ENCODE measurements around the gene PACS2. TPM values are rescaled to one million over a fixed set of nuclear protein-coding genes. Genes with fewer than 3 reads are reported as not detected.

PACS2 gene
- polyA plus RNA-seq, 1 donor = 88.1 TPM

DNA sequence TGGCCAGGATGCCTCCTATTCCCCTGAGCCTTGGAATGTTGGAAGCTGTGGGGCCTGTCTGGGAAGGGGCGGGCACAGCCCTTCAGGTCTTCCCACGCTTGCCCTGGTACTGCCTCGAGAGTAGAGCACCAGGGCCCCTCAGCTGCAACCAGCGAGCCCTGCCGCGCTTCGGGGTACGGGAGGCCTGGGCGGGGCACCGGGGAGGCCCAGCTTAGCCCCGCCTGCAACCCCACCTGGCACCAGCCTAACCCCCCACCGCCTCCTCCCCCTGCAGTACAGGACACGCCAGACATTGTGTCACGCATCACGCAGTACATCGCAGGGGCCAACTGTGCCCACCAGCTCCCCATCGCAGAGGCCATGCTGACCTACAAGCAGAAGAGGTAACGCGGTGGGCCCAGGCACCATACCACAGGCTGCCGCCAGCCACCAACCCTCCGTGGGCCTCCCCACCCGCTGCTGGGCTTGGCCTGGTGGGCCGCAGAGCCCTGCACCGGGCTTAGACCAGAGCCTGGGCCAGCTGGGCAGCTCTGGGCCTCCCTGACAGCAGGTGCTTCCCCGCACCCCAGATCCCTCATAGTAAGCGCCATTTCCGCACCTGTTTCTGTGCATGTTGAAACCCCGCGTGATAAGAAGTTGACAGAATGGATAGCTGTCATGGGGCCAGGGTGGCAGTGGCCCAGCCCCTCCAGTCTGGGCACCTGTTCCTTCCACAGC, 70.2 kb downstream of the PACS2 start:
- no peak for DNase-seq (ENCODE audit: low read depth)

DNA sequence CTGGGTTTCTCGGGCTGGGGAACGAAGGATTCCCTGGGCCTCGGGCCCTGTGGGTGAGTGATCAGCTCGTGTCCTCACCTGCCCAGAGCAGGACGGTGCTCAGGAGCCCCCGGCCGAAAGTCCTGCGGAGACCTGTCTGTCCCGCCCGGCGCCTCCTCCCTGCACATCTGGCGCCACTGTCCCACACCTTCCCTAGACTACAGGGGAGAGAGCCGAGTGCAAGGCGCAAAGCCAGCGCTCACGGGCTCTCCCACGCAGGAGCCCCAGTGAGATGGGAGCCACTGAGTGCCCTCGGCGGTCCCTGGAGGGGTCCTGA, 70.7 kb downstream of the PACS2 start:
- no peak for DNase-seq (ENCODE audit: low read depth)

DNA sequence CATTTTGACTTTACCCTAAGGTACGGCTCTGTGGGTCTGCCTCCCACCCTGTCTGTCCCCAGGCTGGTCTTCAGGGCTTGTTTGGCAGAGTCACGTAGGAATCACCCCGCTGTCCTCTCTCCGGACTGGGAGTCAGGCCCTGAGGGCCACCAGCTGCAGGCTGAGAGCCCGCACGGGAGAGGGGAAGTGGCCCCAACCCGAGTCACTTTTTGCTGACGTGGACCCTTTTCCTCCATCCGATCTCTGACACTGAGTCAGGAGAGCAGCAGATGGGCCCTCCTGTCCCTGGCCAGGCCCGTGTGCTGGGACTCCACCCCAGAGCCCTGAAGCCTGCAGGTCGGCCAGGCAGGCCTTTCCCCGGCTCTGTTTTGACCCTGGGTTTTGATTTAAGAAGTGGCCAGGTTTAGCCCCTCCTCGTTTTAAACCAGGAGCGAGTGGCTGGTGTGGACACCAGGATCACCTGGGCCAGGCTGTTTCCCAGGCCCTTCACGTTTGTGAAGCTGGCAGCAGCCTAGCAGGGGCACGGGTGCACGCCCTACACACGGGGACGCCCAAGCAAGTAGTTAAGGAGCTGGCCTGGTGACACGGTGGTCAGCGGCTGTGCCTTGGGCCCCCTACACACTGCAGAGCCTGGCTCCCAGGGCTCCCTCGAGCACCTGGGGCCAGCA, 71.3 kb downstream of the PACS2 start:
- no peak for DNase-seq (ENCODE audit: low read depth)

DNA sequence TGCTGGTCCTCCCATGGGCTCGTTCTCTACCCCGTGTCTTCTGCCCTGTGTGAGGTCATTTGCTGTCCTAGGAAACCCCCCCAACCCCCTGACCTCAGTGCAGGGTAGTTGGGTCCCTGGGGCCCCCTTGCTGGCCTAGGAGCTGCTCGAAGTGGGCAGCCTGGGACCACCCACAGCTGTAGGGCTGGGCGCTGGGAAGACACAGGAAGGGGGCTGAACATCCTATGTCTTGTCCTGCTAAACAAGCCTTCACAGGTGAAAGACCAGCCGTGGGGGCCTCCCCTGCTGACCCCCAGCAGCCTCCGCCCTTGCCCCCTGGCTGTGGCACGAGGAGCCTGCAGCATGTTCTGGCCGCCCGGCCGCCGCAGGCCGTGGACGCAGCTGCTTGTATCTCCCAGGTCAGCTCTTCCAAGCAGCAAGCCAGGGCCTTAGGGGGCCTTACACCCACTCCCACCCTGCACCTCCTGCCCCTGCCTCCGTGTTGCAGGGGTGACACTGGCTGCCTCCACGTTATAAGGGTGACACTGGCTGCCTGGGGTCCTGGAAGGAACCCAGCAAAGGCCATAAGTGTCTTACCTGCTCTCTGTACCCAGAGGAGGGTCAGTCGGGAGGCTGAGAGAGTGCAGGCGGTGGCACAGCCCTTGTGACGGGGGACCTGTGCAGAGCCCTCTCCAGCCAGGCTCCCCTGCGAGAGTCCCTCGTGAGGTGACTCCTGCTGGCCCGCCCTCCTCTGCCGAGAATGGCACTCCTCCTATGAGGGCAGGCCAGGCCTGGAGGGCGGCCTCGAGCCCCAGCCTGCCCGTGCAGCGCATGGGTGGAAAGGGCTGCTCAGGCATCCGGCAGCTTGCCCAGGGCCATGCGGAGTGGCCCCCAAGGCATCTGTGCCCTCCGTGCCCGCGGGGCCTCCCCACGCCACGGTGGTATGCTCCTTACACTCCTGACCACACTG, 72.3 kb downstream of the PACS2 start:
- DNase-seq (ENCODE audit: low read depth) = no peak

DNA sequence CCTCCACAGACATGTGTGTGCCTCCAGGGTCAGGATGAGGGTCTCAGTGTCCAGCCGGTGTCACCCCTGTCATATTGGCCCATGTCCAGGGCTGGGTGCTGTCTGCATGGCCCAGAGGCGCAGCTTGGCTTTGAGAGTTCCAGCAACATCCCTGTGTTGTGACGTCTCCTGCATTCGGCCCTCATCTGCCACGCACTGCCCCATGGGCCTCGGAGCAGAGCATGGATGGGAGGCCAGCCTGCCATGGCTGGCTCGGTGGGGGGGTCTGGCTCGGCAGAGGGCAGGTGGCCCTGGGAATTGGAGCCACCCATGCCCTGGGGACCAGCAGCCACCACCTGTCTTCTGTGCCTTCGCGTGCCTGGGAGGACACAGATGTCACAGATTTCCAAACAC, 73.0 kb downstream of the PACS2 start:
- no peak for DNase-seq (ENCODE audit: low read depth)

DNA sequence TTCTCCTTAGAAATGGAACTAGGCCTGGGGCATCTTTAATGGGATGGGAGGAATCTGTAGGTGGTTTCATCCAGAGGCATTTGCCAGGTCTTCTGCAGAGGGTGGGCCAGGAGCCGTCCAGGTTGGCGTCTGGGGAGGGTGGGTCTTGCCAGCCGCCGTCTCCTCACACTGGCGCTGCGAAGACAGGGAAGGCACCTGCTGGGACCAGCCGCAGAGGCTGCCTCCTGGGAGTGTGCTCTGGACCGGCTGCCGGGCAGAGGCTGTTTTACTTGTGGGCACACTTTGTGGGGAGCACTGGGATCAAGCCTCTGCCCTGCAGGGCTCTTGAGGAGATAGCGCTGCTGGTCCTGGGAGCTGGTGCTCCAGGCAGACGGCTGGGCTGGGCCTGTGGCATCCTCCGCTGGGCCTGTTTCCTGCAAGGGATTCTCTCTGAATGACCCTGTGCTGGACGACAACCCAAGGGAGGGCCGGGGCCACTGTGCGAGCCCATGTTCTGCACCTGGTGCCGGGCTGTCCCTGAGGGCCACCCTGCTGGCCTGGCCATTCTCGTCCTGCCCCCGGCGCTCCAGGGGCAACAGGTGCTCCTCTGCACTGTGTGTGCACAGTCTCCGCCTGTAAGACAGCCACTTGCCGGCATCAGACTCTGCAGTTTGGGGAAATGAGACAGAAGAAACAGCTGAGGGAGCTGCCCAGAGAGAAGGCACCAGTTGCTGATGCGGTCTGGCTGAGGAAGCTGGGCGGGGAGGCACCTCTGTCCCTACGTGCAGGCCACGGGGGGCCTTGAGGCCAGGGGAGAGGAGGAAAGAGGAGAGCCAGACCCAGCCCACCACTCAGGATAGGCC, 73.8 kb downstream of the PACS2 start:
- no peak for DNase-seq (ENCODE audit: low read depth)

DNA sequence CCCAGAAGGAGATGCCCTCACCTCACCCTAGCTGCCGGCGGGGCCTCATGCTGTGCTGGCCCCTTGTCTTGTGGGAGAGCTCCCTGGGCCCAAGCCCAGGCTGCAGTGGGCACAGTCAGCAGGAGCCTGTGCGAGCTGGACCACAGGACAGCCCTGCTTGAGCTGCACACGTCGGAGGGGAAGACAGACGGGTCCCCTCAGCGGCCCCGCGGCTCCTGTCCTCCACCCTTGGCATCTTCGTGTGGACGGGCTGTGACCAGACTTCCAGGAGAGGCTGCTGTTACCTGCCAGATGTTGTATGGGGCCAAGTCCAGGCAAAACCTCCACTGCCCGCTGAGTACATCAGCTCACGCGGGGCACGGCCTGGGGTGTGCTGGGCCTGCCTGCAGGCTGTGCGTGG, 74.4 kb downstream of the PACS2 start:
- DNase-seq (ENCODE audit: low read depth) = no peak

DNA sequence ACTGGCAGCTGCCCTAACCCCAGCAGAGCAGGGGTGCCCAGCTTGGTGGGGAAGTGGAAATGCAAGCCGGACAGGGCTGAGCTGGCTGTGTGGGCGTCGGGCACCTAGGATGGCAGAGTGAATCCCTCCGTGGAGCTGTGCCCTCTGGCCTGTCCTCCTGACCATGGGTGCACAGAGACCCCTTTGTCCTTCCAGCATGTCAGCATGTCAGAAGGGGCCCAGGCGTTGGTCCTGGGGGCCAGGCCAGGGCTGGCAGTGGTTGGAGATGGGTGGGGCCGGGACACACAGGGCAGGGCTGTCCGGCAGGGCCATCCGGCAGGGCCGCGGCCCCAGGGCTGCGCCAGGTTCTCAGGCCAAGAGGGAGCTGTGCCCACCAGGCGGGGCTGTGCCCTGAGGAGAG, 75.0 kb downstream of the PACS2 start:
- no peak for DNase-seq (ENCODE audit: low read depth)

DNA sequence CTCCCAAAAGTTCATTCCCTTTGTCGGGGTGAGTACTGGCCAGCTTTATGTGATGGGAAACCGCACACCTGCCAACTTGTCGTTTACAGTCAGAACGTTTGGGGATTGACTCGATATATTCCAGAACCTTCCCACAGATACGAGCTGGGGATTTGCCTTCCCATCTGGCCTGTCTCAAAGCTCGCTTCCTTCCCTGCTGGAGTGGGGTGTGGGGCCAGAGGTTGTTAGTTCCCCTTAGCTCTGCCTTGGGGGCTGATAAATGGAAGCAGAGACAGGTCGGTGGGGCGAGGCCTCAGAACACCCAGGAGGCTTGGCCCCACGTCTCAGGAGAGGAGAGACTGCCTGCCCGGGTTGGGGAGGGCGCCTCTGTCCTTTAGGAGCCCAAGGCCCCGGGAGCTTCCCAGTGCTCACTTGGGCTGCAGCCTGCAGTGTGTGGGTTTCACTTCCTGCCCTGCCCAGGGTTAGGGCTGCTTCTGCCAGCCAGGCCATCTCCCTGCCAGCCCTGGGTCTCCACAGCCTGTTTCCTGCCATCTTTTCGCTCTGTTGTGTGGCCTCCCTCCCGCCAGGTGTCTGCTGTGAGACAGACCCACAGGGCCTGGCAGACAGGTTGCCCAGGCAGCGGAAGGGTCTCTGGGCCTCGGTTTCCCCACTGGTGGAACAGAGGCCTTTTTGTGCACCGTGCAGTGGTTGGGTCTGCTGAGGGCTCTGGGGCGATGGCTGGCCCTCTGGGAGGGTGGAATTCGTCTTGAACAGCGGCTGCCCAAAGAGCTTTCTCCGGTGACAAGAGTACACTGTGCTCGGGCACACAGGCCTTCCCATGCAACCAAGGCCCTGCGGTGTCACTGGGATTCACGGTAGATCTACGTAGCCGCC, 75.7 kb downstream of the PACS2 start:
- DNase-seq (ENCODE audit: low read depth) = no peak

DNA sequence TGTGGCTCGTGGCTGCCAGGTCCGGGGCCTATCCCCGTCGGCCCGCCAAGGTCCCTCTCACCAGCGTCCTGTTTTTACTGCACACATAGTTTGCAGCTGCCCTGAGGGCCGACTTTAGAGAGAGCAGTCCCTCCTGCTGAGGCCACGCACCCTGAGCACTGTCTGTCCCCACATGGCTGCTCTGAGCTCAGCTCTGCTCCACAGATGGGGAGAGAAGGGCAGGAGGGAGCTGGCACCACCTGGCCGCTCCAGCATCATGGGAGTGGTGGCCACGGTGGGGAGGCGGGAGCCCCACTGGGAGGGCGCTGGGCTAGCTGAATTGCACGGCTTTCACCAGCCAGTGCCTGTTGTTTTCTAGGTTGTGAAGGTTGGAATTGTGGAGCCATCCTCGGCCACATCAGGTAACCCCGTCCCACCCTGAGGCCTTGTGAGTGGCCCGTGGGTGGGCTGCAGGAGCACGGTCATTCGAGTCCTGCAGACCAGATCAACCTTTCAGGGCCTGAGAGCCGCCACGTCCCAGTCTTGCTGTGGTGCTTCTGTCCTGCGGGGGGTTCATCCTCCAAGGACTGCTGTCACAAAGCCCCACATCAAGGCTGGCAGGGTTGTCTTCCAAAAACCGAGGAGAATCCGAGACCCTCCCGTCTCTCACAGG, 76.4 kb downstream of the PACS2 start:
- no peak for DNase-seq (ENCODE audit: low read depth)

DNA sequence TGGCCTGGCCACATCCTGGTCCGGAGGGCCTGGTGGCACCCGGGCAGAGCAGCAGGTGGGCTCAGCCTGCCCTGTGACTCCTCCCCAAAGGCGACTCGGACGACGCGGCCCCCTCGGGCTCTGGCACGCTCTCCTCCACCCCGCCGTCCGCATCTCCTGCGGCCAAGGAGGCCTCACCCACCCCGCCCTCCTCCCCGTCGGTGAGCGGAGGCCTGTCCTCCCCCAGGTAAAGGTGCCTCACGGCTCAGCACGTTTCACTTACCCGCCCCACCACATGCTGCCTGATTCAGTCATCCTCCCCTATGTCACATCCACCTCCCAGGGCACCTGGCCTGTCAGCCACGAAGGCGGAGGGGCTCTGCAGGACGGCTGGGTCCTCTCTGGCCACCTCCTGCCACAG, 77.0 kb downstream of the PACS2 start:
- DNase-seq (ENCODE audit: low read depth) = no peak

DNA sequence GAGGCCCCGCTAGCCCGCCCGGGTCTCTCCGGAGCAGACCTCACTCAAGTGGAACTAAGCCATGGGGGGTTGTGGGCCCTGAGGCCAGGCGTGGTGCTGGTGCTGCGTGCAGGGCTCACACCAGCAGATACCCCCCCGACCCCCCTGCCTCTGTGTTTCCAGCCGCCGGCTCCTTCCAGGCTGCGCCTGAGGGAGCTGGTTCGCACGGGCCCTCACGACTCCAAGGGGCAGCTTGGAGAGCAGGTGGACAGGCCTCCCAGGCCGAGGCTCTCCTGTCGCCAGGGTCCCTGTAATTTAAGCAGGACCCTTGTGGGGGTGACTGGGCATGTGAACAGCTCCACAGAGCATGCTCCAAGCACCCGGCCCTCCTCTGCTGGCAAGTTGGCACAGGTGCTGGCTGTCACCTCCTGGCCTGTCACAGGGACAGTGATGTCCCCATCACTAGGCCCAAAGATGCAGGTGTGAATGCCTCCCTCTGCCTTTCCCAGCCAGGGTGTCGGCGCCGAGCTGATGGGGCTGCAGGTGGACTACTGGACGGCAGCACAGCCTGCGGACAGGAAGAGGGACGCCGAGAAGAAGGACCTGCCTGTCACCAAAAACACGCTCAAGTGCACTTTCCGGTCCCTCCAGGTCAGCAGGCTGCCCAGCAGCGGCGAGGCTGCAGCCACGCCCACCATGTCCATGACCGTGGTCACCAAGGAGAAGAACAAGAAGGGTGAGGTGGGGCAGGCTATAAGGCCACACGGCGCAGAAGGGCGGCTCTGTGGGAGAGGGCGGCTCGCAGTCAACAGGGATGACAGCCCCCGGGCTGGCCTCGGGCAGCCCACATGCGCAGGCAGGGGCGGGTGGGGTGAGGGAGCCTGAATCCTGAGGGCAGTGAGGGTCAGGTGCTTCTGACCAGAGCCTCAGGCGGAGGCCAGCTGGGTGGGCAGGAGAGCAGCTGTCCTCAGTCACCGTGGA, 77.9 kb downstream of the PACS2 start:
- no peak for DNase-seq (ENCODE audit: low read depth)

DNA sequence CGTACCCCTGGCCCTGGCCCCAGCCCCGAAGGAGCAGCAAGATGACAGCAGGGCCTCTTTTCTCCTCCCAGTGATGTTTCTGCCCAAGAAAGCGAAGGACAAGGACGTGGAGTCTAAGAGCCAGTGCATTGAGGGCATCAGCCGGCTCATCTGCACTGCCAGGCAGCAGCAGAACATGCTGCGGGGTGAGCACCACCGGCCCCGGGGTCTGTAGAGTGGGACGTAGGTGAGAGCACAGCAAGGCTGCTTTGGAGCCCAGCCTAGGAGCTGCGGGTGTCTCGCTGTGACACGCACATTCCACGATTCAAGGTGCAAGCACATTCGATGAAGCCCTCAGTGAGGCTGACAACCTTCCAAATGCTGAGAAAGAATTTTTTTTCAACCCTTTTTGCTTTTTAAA, 78.6 kb downstream of the PACS2 start:
- no peak for DNase-seq (ENCODE audit: low read depth)

DNA sequence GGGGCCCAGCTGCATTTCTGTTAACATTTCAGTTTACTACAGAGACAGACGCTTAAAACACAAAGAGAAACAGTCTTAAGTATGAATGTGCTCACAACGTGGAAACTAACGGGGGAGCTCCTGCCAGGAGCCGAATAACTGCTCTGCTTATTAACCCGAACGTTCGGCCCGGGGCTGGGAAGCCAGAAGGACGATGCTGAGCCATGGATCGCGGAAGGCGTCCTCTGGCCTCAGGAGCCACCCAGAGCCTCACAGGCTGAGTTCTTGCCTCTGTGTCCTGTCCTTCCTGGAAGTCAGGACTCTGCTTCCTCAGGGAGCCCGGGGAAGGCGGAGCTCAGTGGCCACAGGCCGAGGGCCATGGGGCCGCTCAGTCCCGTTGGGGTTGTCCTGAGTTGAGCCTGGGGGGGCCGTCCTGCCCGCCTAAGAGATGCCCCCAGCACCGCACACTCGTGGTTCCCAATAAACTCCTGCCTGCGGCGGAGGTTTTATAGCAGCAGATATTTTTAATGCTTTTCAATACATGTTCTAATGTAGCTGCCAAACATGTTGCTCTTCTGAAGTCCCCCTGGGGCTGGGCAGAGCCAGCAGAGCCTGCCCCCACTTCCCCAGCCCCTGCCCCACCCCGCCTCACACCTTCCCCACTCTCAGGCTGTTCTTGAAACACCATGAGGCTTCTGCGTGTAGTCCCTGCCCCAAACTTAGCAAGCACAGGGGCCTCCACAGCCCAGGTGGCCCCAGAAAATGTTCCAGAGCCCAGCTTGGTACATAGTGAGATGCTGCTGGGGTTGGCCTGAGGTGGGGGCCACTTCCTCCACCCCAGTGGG, 80.4 kb downstream of the PACS2 start:
- no peak for DNase-seq (ENCODE audit: low read depth)

DNA sequence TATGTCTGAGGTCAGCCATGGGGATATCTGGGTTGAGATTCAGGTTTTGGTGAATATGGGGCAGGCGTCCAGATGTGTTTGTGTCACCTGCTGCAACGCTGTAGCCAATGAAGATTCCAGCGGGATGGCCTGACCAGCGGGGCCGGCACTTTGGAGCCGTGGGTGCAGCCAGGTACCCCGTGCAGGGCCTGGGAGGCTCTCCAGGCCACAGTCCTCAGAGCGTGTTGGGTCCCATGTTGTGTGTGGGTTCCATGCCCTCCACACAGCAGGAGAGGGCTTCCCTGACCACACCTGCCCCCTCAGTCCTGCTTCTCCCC, 80.9 kb downstream of the PACS2 start:
- no peak for DNase-seq (ENCODE audit: low read depth)

DNA sequence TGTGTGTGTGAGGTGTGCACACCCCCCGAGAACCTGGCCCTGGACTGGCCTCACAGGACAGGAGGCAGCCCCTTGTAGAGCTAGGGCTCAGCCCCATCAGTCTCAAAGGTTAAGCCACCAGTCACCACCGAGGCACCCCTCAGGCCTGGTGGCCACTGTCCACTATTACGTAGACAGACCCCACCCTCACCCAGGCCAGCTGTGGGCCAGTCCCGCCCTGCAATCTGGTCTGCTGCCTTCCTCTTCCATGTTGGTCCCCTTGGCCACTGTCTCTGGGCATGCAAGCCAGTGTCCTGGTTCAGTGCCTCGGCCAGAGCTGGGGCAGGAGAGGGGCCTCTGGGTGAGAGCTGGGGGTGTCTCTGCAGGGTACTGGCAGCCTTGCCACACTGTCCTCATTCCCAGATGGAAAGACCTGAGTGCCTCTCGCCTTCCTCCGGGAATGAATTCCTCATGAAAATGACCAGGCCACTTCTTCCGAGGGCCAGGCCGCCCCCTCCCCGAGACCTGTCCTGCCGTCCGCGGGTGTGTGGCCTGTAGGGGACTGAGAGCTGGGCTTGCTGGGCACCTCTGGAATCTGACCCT, 82.9 kb downstream of the PACS2 start:
- DNase-seq (ENCODE audit: low read depth) = no peak

DNA sequence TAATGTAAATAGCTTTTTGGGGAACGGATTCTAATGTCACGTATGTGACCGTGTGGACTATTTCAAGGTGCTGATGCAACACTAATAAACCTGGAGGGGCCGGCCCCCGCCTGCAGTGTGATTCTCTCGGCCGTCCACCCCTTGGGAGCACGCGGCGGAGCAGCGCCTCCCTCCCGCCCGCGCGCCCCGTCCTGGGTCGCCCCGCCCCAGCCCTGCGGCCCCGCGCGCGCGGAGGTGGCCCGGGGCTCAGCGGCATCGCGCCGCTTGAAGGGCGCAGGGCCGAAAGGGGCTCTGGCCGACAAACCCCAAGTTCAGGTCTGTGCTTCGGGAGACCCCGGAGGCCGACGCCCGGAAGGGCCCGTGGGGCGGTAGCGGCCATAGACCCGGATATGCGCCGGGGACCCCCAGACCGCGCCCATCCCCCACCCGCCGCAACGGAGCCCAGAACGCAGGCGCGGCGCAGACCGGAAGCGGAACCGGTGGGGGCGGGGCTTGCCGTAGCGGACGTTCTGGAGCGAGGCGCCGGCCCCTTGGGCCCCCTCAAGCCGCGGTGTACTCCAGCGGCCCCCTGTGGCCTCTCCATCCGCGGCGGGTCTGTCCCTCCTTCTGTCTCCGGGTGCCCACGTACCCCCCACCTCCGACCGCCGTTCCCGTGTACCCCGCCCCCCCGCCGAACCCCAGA, 83.6 kb downstream of the PACS2 start, which contains the start of gene TEX22:
Gene TEX22 (plus strand): TSS at position 495 of the 682 bp plus-strand sequence. CDS start 803 bp downstream, outside the sequence.
- no peak for DNase-seq (ENCODE audit: low read depth)

All from forelimb muscle (tissue), 1 donor.